PC-9 (cell line): ENCODE data around the gene HSF2. TPM values are rescaled to one million over a fixed set of nuclear protein-coding genes. Genes with fewer than 3 reads are reported as not detected.
"Not testable (repeated sequence)": the region's sequence is repeated elsewhere in the genome, so short reads cannot be mapped to it uniquely, and the experiment has no call there.

Experiments
- BruUV-seq: library from RNA; stranded (reverse); fragments of 400-500 nt; replicated peaks from 2 replicates; lab custom pipeline; 2021; lab: Mats Ljungman, UMichigan
- CTCF ChIA-PET: fragments of 300-600 bp; sonication (Branson Sonifier 250); formaldehyde crosslinking; loops from one replicate; lab custom pipeline; 2022; ENCODE audit warnings: antibody characterized with exemption; lab: Charles Lee
- POLR2A ChIA-PET: fragments of 300-600 bp; sonication (Branson Sonifier 250); formaldehyde crosslinking; loops from one replicate; lab custom pipeline; 2022; ENCODE audit warnings: antibody characterized with exemption; ENCODE audit not compliant: unreplicated experiment; lab: Charles Lee
- DNase-seq, 2 experiments: peaks; one replicate each; pipeline versions ENCODE4 v3.0.0 to v3.0.0-alpha.2; 2015 to 2022; ENCODE audit warnings: mixed read lengths in 1 of 2
- H2AFZ ChIP-seq: fragments of 200-600 bp; sonication (generic); 2 replicates; pipeline ENCODE4 v1.8.1; 2017; ENCODE audit warnings: antibody characterized with exemption
- H3F3A ChIP-seq: fragments of 200-600 bp; sonication (generic); 2 replicates; pipeline ENCODE4 v1.8.1; 2017; ENCODE audit warnings: antibody characterized with exemption, mild to moderate bottlenecking, low read depth; ENCODE audit not compliant: insufficient read depth
- H3K27ac ChIP-seq: fragments of 200-600 bp; sonication (generic); 2 replicates; pipeline ENCODE4 v1.6.1; 2016; ENCODE audit warnings: mixed run types
- H3K27me3 ChIP-seq: fragments of 200-600 bp; sonication (generic); 2 replicates; pipeline ENCODE4 v1.6.1; 2016; ENCODE audit warnings: low read depth, mixed run types; ENCODE audit not compliant: insufficient read depth
- H3K36me3 ChIP-seq: fragments of 200-600 bp; sonication (generic); 2 replicates; pipeline ENCODE4 v1.6.1; 2016; ENCODE audit warnings: low read depth, mixed run types
- H3K4me1 ChIP-seq: fragments of 200-600 bp; sonication (generic); replicated peaks from 2 replicates; pipeline ENCODE4 v1.6.1; 2016; ENCODE audit warnings: mixed run types; ENCODE audit not compliant: insufficient read depth
- H3K4me2 ChIP-seq: fragments of 200-600 bp; sonication (generic); 2 replicates; pipeline ENCODE4 v1.6.1; 2017; ENCODE audit warnings: mixed run types
- H3K4me3 ChIP-seq: fragments of 200-600 bp; sonication (generic); 2 replicates; pipeline ENCODE4 v1.6.1; 2016; ENCODE audit warnings: mixed run types
- H3K79me2 ChIP-seq: fragments of 200-600 bp; sonication (generic); 2 replicates; pipeline ENCODE4 v1.6.1; 2017; ENCODE audit warnings: low read depth, mixed run types
- H3K9me2 ChIP-seq: fragments of 200-600 bp; sonication (generic); 2 replicates; pipeline ENCODE4 v1.8.1; 2017; ENCODE audit warnings: mild to moderate bottlenecking; ENCODE audit not compliant: insufficient read depth
- H3K9me3 ChIP-seq: fragments of 200-600 bp; sonication (generic); 2 replicates; pipeline ENCODE4 v1.8.1; 2016; ENCODE audit warnings: low read depth; ENCODE audit not compliant: insufficient read depth
- H4K20me1 ChIP-seq: fragments of 200-600 bp; sonication (generic); 2 replicates; pipeline ENCODE4 v1.8.1; 2017; ENCODE audit not compliant: insufficient read depth
- EZH2 ChIP-seq: fragments of 200-600 bp; sonication (generic); IDR thresholded peaks from 2 replicates; pipeline ENCODE4 v1.8.0; 2017; ENCODE audit warnings: antibody characterized with exemption, low read depth
- intact Hi-C: fragments of 100-400 bp; cut with micrococcal nuclease; formaldehyde crosslinking; loops from one replicate; pipeline ENCODE4 v1.10.0; 2022; ENCODE audit not compliant: unreplicated experiment
- total RNA-seq: library from RNA; stranded (reverse); gene quantifications from 2 replicates; pipeline ENCODE4 v1.2.3, GENCODE V29; 2021
- TF ChIP-seq, protein P1 (sequence below): fragments of 200-600 bp; sonication (generic); conservative IDR thresholded peaks from 2 replicates; pipeline ENCODE4 v1.6.1; 2017; ENCODE audit warnings: mixed run types, antibody characterized with exemption, mild to moderate bottlenecking, moderate library complexity

The HSF2 gene
- total RNA-seq, 1 experiment from 2014 or later = 12.4 TPM

GRCh38 chr6:122458087-122458486, 58.6 kb downstream of the HSF2 start:
- Histone ChIP-seq H3K9me2 (no peaks in the 10 kb centered on the region), H3K79me2 (peaks cover 65% of the 10 kb centered on the region), H3K9me3 (no peaks in the 10 kb centered on the region), H3K27me3 (no peaks in the 10 kb centered on the region), H4K20me1 (peaks cover 74% of the 10 kb centered on the region), H2AFZ (no peak overlapping the region), H3K36me3 (peaks cover 42% of the 10 kb centered on the region), H3F3A (peaks cover 4% of the 10 kb centered on the region; the same call in 1 of the 2 replicates), H3K4me1 (peaks cover 17% of the 10 kb centered on the region), H3K4me3 (no peak overlapping the region), H3K27ac (no peak overlapping the region), H3K4me2 (no peak overlapping the region)
- TF ChIP-seq, protein P1, sequence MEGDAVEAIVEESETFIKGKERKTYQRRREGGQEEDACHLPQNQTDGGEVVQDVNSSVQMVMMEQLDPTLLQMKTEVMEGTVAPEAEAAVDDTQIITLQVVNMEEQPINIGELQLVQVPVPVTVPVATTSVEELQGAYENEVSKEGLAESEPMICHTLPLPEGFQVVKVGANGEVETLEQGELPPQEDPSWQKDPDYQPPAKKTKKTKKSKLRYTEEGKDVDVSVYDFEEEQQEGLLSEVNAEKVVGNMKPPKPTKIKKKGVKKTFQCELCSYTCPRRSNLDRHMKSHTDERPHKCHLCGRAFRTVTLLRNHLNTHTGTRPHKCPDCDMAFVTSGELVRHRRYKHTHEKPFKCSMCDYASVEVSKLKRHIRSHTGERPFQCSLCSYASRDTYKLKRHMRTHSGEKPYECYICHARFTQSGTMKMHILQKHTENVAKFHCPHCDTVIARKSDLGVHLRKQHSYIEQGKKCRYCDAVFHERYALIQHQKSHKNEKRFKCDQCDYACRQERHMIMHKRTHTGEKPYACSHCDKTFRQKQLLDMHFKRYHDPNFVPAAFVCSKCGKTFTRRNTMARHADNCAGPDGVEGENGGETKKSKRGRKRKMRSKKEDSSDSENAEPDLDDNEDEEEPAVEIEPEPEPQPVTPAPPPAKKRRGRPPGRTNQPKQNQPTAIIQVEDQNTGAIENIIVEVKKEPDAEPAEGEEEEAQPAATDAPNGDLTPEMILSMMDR = no peak
- no peak for TF ChIP-seq EZH2
- DNase-seq = no peak
- no TSS peak for BruUV-seq
- intact Hi-C loops = no loop called here
- ChIA-PET CTCF (no interaction called here), POLR2A (no interaction called here)

DNA sequence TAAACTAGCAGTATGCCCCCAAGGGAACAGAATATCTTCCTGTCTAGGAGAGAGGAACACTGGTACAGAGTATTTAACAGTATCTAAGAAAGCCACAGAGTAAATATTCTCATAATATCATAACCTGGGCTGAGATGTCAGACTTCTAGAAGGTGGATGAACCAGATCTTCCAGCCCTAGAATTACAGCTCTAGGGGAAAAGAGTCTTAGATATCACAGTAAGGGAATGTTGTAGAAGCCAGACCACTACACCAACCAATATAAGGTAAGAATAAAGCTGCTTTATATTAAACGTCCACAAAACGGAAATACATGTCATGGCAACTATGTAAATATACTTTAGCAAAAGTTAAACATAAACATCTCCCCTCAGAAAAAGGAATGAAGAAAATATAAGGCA, 59.8 kb downstream of the HSF2 start:
- Histone ChIP-seq H3K27ac (peak overlapping the region; percentile 6; the same call in 1 of the 2 replicates), H4K20me1 (peaks cover 85% of the 10 kb centered on the region), H3F3A (no peaks in the 10 kb centered on the region; the same call in 1 of the 2 replicates), H3K27me3 (no peaks in the 10 kb centered on the region), H3K9me3 (no peaks in the 10 kb centered on the region), H3K4me2 (peak overlapping the region; percentile 7; the same call in 1 of the 2 replicates), H3K9me2 (no peaks in the 10 kb centered on the region), H3K79me2 (peaks cover 76% of the 10 kb centered on the region), H3K4me1 (peaks cover 17% of the 10 kb centered on the region), H3K4me3 (no peak overlapping the region), H2AFZ (no peak overlapping the region), H3K36me3 (peaks cover 41% of the 10 kb centered on the region)
- TF ChIP-seq, protein P1 = no peak
- no peak for TF ChIP-seq EZH2
- intact Hi-C loops = no loop called here
- ChIA-PET CTCF (no interaction called here), POLR2A (no interaction called here)
- peak in 1 of 2 experiments; percentile 65 for DNase-seq
- BruUV-seq = no TSS peak

DNA sequence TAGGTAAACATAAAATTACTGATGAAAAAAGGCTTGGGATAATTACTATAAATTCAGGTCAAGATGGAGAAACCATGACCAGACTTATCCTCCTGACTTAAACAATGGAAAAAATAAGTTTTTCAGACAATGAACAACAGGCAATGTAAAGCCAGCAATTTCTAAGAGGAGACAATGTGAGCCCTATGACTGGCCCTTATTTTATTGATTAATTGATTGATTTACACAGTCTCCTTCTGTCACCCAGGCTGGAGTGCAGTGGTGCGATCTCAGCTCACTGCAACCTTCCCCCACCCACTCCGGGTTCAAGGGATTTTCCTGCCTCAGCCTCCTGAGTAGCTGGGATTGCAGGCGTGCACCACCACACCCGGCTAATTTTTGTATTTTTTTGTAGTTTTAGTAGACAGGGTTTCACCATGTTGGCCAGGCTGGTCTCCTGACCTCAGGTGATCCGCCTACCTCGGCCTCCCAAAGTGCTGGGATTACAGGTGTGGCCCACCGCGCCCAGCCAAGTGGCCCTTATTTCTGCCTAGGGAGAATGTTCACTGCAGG, 60.5 kb downstream of the HSF2 start:
- H3K27ac ChIP-seq, H3F3A ChIP-seq, H3K9me3 ChIP-seq, H3K4me3 ChIP-seq, POLR2A ChIA-PET, BruUV-seq, DNase-seq, intact Hi-C loops, H3K9me2 ChIP-seq, CTCF ChIA-PET, H3K27me3 ChIP-seq, H2AFZ ChIP-seq: not testable (repeated sequence)
- peak overlapping the region; percentile 7; the same call in 1 of the 2 replicates for H3K4me2 ChIP-seq
- H4K20me1 ChIP-seq = peaks cover 92% of the 10 kb centered on the region
- H3K36me3 ChIP-seq = peaks cover 38% of the 10 kb centered on the region
- peaks cover 17% of the 10 kb centered on the region for H3K4me1 ChIP-seq
- H3K79me2 ChIP-seq = peaks cover 84% of the 10 kb centered on the region

GRCh38 chr6:122461885-122462284, 62.4 kb downstream of the HSF2 start:
- CTCF ChIA-PET = no interaction called here
- TF ChIP-seq, protein P1 = no peak
- TF ChIP-seq EZH2 = no peak
- peaks cover 95% of the 10 kb centered on the region for H4K20me1 ChIP-seq

More at GRCh38 chr6:122461885-122462284, 62.4 kb downstream of the HSF2 start:
- intact Hi-C loops = no loop called here
- Histone ChIP-seq H3K9me2 (no peaks in the 10 kb centered on the region), H3K27ac (no peak overlapping the region), H3K4me2 (no peak overlapping the region), H3K4me3 (no peak overlapping the region), H3K27me3 (no peaks in the 10 kb centered on the region), H2AFZ (no peak overlapping the region), H3K36me3 (peaks cover 27% of the 10 kb centered on the region; the same call in 1 of the 2 replicates), H3K9me3 (no peaks in the 10 kb centered on the region), H3F3A (no peaks in the 10 kb centered on the region), H3K79me2 (peaks cover 96% of the 10 kb centered on the region), H3K4me1 (peaks cover 17% of the 10 kb centered on the region)
- BruUV-seq = no TSS peak
- POLR2A ChIA-PET = no interaction called here
- DNase-seq = no peak
